GOT3 (cell line): Measurements from ENCODE around the gene TKT.

Experiments
- DNase-seq: peaks from one replicate; lab custom pipeline; 2025; ENCODE audit warnings: mixed read lengths; lab: John Stamatoyannopoulos, UW

TKT gene

GRCh38 chr3:53198256-53198977, 57.4 kb downstream of the TKT start:
- no peak for DNase-seq

DNA sequence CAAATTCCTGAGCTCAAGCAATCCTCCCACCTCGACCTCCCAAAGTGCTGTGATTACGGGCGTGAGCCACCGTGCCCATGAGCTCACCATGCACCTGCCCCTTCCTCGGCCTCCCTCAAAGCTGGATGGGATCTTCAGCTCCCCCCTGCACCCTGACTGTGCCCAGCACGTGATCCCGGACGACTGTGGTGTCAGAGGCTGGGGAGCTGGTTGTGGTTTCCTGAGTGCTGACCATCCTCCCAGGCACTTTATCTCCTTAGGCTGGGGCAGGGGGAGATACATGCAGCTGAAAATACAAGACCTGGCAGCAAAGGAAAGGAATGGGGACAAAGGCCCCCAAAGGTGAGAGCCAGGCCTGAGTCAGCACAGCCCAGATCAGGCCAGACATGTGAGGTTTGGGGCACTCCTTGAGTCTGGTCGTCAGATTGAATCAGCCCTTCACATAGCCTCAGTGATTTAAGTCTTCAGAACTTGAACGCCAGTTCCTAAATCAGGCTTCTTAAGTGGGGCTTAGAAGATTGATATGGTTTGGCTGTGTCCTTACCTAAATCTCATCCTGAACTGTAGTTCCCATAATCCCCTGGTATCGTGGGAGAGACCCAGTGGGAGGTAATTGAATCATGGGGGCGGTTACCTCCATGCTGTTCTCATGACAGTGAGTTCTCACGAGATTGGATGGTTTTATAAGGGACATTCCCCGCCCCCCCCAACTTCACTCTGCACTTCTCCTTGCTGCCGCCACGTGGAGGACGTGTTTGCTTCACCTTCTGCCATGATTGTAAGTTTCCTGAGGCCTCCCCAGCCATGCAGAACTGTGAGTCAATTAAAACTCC, 59.0 kb downstream of the TKT start:
- no peak for DNase-seq

DNA sequence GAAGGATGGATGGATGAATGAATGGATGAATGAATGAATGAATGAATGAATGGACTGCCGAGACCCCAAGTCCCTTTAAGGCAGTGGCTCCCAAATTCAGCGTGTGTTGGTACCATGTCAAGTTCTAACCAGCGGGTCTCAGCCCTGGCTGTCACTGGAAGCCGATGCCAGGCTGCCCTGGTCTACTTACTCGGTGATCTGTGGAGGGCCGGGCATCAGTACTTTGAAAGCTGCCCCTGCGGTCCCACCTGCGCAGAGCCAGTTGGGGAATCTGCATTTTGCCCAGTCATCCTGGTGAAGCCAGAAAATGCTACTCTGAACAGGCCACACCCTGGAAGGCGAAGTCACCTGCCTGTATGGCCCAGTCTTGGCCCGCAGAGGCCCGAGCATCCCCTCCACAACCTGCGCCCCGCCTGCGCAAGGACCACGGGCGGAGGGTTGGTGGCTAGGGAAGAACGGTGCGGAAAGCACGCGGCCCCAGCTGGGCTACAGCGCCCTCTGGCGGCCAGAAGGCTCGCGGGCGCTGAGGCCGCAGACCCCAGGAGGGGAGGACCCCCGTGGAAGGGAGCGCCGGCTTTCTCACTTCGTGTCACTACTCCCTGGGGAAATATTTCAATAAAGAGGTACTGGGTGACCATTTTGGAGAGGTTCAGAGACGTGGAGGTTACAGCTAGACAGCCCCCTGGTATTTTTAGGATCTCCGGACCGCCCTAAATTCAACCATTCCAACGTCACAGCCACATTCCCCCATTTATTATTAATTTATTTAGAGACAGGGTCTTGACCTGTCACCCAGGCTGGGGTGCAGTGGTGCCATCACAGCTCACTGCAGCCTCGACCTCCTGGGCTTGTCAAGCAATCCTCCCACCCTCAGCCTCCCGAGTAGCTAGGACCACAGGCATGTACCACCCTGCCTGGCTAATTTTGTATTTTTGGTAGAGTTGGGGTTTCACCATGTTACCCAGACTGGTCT, 59.9 kb downstream of the TKT start:
- DNase-seq = no peak

DNA sequence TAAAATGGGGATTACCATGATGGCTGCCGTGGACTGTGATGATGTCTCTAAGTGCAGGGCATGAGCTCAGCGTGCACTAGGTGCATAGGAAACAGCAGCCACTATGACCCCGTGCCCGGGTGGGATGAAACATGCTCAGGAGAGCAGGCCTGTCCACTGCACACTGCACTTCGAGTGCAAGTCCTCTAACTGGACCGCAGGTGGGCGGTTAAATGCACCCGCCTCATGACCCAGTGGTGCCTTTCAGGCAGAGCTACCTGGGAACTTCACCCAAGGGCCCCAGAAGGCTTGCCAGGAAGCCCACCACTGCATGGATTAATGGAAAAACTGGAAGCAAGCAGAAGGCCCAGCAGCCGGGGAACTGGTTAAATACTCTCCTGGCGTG, 60.8 kb downstream of the TKT start:
- DNase-seq = no peak

GRCh38 chr3:53194210-53195065, 61.4 kb downstream of the TKT start:
- no peak for DNase-seq

DNA sequence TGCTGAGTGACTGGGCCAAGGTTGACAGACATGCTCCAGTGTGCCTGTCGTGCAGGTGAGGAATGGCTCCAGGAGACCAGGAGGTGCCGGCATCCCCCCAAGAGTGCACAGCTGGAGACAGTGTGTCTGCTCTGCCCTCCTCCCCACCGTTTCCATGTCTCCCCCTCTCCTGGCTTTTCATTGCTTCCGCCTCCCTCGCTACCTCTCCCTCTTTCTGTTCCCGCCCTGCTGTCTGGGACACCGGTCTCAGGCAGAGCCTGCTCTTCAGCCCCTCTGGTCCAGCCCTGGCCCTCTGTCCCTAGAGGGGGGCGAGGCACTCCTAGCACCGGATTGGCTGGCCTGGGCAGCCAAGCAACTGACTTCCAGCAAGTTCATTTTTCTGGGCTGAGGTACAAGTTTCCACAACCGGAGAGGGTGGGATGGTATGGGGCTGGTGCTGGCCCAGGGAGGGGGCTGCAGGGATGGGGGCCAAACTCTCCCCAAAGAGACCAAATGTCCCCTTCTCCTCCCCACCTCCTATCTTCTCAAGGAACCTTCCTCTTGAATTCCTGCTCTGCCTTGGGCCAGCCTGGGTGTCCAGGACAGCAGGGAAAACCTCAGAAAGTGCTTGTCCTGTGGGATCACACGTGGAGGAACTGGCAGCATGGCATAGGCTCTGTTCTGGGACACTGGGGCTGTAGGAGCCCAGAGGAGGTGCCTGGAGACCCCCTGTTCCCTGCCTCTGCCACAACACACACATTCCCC, 62.2 kb downstream of the TKT start:
- DNase-seq = no peak

- DNase-seq = no peak
Observed at GRCh38 chr3:53192608-53193007, 63.2 kb downstream of the TKT start.

DNA sequence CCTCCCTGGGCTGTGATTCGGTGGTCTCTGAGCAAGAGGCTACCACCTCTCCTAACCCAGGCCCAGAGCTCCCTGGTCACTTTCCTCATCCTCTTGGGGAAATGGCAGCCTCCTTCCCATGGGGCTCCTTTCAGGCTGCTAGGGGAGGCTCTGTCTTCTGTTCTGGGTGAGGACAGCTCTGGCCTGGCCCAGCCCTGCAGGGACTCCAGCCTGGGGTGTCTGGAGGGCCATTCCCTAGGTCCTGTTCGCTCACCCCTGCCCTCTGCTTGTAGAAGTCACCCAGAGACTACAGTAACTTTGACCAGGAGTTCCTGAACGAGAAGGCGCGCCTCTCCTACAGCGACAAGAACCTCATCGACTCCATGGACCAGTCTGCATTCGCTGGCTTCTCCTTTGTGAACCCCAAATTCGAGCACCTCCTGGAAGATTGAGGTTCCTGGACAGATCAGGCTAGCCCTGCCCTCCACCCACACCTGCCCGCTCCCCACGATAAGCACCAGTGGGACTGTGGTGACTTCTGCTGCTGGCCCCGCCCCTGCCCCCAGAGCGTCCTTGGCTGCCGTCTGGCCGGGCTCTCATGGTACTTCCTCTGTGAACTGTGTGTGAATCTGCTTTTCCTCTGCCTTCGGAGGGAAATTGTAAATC, 63.9 kb downstream of the TKT start:
- no peak for DNase-seq

GRCh38 chr3:53190659-53191058, 65.2 kb downstream of the TKT start:
- no peak for DNase-seq

- DNase-seq = no peak
Observed at GRCh38 chr3:53189276-53189675, 66.5 kb downstream of the TKT start.

- no peak for DNase-seq
Observed at GRCh38 chr3:53188720-53189119, 67.1 kb downstream of the TKT start.

GRCh38 chr3:53188136-53188685, 67.6 kb downstream of the TKT start:
- no peak for DNase-seq

DNA sequence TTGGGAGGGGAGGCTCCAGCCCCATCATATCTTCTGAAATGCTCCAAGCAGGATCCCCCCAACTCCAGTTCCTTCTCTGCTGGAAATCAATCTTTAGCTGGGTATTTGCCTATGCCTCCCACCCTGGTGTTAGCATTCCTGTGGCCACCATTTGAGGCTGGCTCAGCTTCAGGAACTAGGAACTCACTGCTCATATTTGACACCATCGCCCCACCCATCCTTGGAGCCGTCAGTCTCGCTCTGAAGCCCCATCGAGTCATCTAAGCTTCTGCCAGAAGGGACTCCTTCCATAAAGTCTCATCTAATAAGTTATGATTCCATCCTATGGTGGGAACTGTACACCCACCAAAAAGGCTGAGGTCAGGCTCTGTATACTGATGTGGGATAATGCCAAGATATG, 68.4 kb downstream of the TKT start:
- DNase-seq = no peak

DNA sequence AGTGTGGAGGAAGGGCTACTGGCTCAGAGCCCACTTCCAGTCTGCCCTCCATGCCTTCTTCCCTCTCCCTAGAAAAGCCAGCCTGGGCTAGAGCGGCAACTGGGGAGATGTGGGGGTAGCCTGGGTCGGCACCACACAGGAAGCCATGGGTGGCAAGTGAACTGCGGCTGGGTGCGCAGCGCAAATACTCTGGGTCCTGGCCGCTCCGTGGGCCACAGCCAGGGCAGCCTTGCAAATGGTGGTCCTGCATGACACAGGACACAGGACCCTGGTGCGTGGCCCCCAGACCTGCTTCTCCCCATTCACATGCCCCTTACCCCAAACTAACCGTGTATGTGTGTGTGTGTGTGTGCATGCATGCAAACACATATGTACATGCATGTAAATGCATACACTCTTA, 69.1 kb downstream of the TKT start:
- no peak for DNase-seq

- no peak for DNase-seq
Observed at GRCh38 chr3:53185761-53186465, 69.9 kb downstream of the TKT start.

GRCh38 chr3:53184701-53185100, 71.1 kb downstream of the TKT start:
- no peak for DNase-seq

- DNase-seq = no peak
Observed at GRCh38 chr3:53183514-53183913, 72.3 kb downstream of the TKT start.

GRCh38 chr3:53182764-53183355, 73.0 kb downstream of the TKT start:
- DNase-seq = no peak

- DNase-seq = no peak
Observed at GRCh38 chr3:53181528-53181927, 74.3 kb downstream of the TKT start.
